HG02763 (cell line): ENCODE results near the gene KDM1A.
"Not testable (repeated sequence)": the region's sequence is repeated elsewhere in the genome, so short reads cannot be mapped to it uniquely, and the experiment has no call there.

Experiments
- ATAC-seq: cut with Tn5 transposase; IDR thresholded peaks from one replicate; pipeline ENCODE4 v1.9.1; 2021; ENCODE audit warnings: mild to moderate bottlenecking, moderate library complexity; ENCODE audit not compliant: unreplicated experiment

KDM1A gene

GRCh38 chr1:23019094-23019862, at the start of gene KDM1A:
KDM1A (plus strand) TSS chr1:23019468; CDS start chr1:23019597, 129 bp downstream.
- ATAC-seq, result peak; percentile 92

- ATAC-seq, result no peak
Observed at GRCh38 chr1:22970096-22970495, 49.2 kb upstream of the KDM1A start.

- no peak for ATAC-seq
Observed at GRCh38 chr1:22971161-22971560, 48.1 kb upstream of the KDM1A start.

GRCh38 chr1:22971611-22972405, 47.5 kb upstream of the KDM1A start:
- no peak for ATAC-seq

DNA sequence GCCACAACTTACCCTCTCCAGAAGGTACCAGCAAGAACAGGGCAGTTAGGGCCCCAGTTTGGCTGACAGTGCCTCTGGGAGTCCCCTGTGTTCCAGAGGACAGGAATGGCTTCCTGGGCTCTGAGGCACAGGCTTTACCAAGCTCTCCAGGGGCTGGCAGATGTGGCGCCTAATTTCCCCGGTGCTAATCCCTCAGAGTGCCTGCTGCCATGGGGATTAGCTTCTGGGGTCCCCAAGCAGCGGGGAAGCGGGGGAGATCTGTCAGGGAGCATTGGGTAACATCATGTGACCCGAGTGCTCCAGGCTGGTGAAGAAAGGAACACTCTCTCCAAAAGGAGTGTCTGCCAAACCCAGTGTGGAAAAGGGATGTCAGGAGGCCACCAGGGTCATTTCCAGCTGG, 46.5 kb upstream of the KDM1A start, which contains the start of gene LACTBL1:
Gene LACTBL1, minus strand, starts transcription at position 107 of the 400 bp plus-strand sequence. CDS start 550 bp downstream, outside the sequence.
- ATAC-seq, result no peak

- ATAC-seq, result no peak
Observed at GRCh38 chr1:22975694-22976093, 43.6 kb upstream of the KDM1A start.

GRCh38 chr1:22976127-22976460, 43.2 kb upstream of the KDM1A start:
- no peak for ATAC-seq

DNA sequence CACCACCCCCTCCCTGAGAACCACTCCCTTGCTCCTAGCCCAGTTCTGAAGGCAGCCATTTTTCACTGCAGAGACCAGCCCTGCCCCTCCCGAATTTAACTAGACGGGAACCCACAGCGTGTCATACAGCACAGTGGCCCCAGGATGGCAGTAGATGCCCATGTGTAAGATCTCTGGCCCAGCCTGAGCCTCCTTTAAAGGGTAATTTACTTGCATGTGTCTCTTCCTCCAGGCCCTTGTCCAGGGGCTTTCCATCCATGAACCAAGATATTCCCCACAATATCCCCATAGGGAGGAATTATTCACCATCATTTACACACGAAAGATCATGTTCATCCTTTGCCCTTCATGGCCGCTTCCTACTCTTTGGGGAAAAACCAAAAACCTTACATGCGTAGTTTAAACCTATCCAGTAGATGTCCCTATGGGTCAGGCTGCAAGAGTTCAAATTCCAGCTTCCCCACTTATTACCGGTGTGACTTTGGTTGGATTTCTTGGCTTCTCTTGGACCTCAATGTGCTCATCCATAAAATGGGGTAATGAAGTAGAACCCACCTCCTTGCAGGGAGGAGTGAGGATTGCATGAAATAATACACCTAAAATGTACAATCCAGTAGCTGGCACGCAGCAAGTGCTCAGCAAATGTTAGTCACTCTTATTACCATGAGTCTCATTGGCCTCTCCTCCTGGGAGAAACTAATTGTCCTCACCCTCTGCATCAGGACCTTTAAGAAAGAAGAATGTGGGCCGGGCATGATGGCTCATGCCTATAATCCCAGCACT, 42.6 kb upstream of the KDM1A start:
- peak; percentile 47 for ATAC-seq

- no peak for ATAC-seq
Observed at GRCh38 chr1:22978299-22978698, 41.0 kb upstream of the KDM1A start.

DNA sequence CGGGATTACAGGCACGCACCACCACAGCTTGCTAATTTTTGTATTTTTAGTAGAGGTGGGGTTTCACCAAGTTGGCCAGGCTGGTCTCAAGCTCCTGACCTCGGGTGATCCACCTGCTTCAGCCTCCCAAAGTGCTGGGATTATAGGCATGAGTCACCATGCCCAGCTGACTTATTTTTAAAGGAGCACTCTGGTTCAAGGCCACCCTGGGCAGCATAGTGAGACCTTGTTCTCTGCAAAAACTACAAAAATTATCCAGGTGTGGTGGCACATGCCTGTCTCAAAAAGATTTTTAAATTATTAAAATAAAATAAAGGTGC, 38.8 kb upstream of the KDM1A start:
- not testable (repeated sequence) for ATAC-seq

- ATAC-seq, result no peak
Observed at GRCh38 chr1:22983944-22984343, 35.3 kb upstream of the KDM1A start.

DNA sequence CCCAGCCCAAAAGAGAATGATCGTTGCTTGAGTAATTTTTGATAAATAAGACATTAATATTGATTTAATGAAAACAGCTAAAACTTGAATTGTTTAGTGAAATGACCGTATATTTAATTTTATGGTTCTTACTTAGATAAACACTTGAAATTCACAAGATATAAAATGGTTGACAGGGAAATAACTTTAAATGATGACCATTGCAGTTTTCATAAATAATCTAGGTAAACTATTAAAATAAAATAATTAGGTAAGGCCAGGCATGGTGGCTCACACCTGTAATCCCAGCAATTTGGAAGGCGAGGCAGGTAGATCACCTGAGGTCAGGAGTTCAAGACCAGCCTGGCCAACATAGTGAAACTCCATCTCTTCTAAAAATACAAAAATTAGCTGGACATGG, 26.9 kb upstream of the KDM1A start:
- not testable (repeated sequence) for ATAC-seq

- not testable (repeated sequence) for ATAC-seq
Observed at GRCh38 chr1:22993220-22993795, 26.0 kb upstream of the KDM1A start.

GRCh38 chr1:22995774-22996173, 23.5 kb upstream of the KDM1A start:
- ATAC-seq, result no peak

DNA sequence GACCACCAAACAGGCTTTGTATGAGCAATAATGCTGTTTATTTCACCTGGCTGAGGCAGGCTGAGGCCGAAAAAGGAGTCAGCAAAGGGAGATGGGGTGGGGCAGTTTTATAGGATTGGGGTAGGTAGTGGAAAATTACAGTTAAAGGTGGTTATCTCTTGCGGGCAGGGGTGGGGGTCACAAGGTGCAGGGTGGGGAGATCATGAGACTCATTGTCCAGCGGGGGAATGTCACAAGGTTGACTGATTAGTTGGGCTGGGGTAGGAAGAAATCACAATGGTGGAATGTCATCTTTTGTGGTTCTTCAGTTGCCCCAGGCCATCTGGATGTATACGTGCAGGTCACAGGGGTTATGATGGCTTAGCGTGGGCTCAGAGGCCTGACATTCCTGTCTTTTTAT, 21.7 kb upstream of the KDM1A start:
- not testable (repeated sequence) for ATAC-seq

- ATAC-seq, result not testable (repeated sequence)
Observed at GRCh38 chr1:23000133-23000532, 19.1 kb upstream of the KDM1A start.

DNA sequence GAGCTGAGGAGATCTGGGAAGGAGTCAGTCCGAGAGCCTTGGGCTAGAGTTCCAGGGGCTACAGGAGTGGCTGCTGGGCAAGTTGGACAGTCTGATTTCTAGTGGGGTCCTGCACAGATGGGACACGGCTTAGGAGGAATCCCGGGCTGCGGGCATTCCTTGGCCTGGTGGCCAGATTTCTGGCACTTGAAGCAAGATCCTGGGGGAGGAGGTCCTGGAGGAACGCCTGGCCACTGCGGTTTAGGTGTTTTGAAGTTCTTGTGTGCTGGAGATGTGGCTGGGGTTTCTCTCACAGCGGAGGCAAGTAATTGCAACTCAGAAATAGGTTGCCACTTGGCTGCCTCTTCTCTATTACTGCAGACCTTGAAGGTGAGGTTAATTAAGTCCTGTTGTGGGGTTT, 17.1 kb upstream of the KDM1A start:
- ATAC-seq, result not testable (repeated sequence)

DNA sequence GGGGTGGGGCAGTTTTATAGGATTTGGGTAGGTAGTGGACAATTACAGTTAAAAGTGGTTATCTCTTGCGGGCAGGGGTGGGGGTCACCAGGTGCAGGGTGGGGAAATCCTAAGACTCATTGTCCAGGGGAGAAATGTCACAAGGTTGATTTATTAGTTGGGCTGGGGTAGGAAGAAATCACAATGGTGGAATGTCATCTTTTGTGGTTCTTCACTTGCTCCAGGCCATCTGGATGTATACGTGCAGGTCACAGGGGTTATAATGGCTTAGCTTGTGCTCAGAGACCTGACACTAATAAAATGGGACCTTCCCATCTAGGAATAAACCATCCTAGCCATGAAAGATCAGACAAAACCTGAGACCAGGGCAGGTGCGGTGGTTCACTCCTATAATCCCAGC, 15.2 kb upstream of the KDM1A start:
- ATAC-seq, result no peak

DNA sequence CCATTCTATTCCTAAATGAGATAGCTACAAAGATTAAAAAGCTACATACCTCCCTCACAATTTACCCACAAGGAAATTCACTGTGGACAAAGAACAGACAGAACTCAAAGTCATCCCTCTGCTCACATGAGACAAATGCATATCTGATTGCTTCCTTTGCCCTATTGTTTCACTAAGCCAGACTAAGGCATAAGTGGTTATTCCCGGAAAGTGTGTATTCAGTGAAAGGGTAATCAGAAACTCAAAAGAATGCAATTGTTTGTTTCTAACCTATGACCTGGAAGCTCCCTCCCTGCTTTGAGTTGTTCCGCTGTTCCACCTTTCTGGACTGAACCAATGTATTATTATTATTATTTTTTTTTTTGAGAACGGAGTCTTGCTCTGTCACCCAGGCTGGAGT, 14.5 kb upstream of the KDM1A start:
- ATAC-seq, result not testable (repeated sequence)

- no peak for ATAC-seq
Observed at GRCh38 chr1:23007106-23007505, 12.2 kb upstream of the KDM1A start.

DNA sequence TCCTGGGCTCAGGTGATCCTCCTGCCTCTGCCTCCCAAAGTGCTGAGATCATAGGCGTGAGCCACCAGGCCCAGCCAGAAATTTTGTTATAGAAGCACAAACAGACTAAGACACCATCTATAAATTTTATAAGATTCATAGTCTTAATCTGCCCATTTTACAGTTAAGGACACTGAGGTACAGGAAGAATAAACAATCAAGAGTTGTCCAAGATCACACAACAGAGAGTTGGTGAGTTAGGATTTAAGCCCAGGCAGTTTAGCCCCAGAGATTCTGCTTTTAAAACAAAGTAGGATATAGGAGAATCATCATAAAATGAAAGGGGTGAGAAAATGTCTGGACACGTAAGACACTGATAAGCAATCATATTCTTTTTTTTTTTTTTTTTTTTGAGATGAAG, 10.4 kb upstream of the KDM1A start:
- ATAC-seq, result no peak
